Suprapubic skin (tissue), 4 donors: ENCODE data around the gene ARRB1.

Experiments used
- CTCF ChIP-seq, 2 donors: fragments of 200-600 bp in 1 of 2; fragments of 450-650 bp in 1 of 2; sonication (generic) in 1 of 2; IDR thresholded peaks; one replicate each; pipeline ENCODE4 v1.5.1; 2016 to 2019; ENCODE audit warnings: antibody characterized with exemption in 2 of 2, mild to moderate bottlenecking in 1 of 2, moderate library complexity in 1 of 2
- POLR2A ChIP-seq, 2 donors: fragments of 450-650 bp; IDR thresholded peaks; one replicate each; pipeline ENCODE4 v1.6.1; 2017; ENCODE audit warnings: antibody characterized with exemption in 2 of 2, mild to moderate bottlenecking in 2 of 2, moderate library complexity in 2 of 2
- POLR2AphosphoS5 ChIP-seq, 3 donors: sonication (generic); formaldehyde crosslinking; IDR thresholded peaks; one replicate each; pipeline ENCODE4 v1.6.1; 2017; ENCODE audit warnings: antibody characterized with exemption in 3 of 3

GRCh38 chr11:75281469-75282095 is 69.9 kb downstream of the ARRB1 start:
- TF ChIP-seq POLR2AphosphoS5 (IDR thresholded peaks at IDR 0.05) (no peak), CTCF (IDR thresholded peaks at IDR 0.05) (no peak), POLR2A (IDR thresholded peaks at IDR 0.05) (no peak)
